AG04450 (cell line): ENCODE data around the gene GBP3. TPM values are rescaled to one million over a fixed set of nuclear protein-coding genes. Genes with fewer than 3 reads are reported as not detected.
"Not testable (repeated sequence)": the region's sequence is repeated elsewhere in the genome, so short reads cannot be mapped to it uniquely, and the experiment has no call there.

Experiments
- CTCF ChIA-PET: fragments of 300-600, 350-600 bp; formaldehyde crosslinking; extraction: SDS; loops from one replicate; lab custom pipeline; 2022; ENCODE audit warnings: antibody characterized with exemption, inconsistent platforms; lab: Charles Lee
- POLR2A ChIA-PET: fragments of 350-600 bp; formaldehyde crosslinking; extraction: SDS; loops from one replicate; lab custom pipeline; 2021; ENCODE audit warnings: antibody characterized with exemption, inconsistent platforms; lab: Yijun Ruan, JAX
- DNase-seq: peaks from one replicate; pipeline ENCODE4 v3.0.0-alpha.2; 2011; ENCODE audit warnings: low read depth, low spot score
- H3K27ac ChIP-seq: one replicate; pipeline ENCODE4 v1.5.1; 2012; ENCODE audit warnings: low read depth, low read length, control low read depth
- H3K27me3 ChIP-seq: one replicate; pipeline ENCODE4 v1.6.0; 2012; ENCODE audit warnings: low read length; ENCODE audit not compliant: control insufficient read depth, insufficient read depth
- H3K4me3 ChIP-seq: 2 replicates; pipeline ENCODE4 v1.5.1; 2011; ENCODE audit warnings: mild to moderate bottlenecking, low read depth, low read length, control low read depth
- H3K9me3 ChIP-seq: 2 replicates; pipeline ENCODE4 v1.5.1; 2012; ENCODE audit warnings: low read length; ENCODE audit not compliant: control insufficient read depth, insufficient read depth
- CTCF ChIP-seq: IDR thresholded peaks from 2 replicates; pipeline ENCODE4 v1.5.1; 2011; ENCODE audit warnings: low read depth, low read length, control low read depth, inconsistent platforms
- polyA plus RNA-seq: library from polyadenylated mRNA; depleted of rRNA; stranded (reverse); fragments of >200 nt; gene quantifications from 2 replicates; pipeline ENCODE4 v1.2.3, GENCODE V29; 2011

GBP3 gene
- polyA plus RNA-seq, 1 experiment: 94.1 TPM

DNA sequence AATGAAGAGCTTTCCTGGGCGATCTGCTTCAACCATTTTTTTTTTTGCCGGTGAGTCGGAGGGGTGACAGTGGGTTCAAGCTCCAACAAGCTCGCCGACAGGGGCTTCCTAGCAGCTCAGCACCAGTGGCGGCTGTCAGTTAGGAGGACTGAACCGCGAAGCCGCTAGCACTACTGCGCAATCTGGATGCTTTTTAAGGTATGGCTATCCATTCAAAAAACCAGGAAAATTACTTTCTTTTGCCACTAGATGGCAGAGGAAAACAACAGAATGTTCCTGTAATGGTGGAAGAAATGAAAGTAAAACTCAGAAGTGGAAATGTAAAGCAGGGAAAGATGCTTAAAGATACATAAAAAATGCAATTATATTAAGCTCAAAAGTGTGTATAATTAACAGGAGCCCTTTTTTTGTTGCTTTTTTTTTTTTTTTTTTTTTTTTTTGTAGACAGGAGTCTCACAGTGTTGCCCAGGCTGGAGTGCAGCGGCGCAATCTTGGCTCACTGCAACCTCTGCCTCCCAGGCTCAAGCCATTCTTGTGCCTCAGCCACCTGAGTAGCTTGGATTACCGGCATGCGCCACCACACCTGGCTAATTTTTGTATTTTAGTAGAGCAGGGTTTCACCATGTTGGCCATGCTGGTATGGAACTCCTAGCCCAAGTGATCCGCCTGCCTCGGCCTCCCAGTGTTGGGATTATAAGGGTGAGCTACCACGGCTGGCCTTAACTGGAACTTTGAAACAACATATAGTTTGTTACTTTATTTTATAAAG, 38.7 kb downstream of the GBP3 start:
- POLR2A ChIA-PET: no interaction called here
- no peak for DNase-seq
- peak overlapping the region; percentile 66 for H3K27ac ChIP-seq

GRCh38 chr1:88982055-88982454, 40.6 kb downstream of the GBP3 start:
- Histone ChIP-seq H3K27ac (no peak overlapping the region), H3K9me3 (no peaks in the 10 kb centered on the region), H3K27me3 (no peaks in the 10 kb centered on the region), H3K4me3 (no peak overlapping the region)
- TF ChIP-seq CTCF: no peak
- ChIA-PET POLR2A (no interaction called here), CTCF (interaction anchor here (1.0 kb wide), 1 partner anchor 472 kb away, joined by 3 read pairs; no protein-coding TSS in a partner anchor)
- no peak for DNase-seq

More for the DNA sequence above, 38.7 kb downstream of the GBP3 start:
- no peaks in the 10 kb centered on the region for H3K9me3 ChIP-seq
- peak; percentile 65 for TF ChIP-seq CTCF
- CTCF ChIA-PET: interaction anchor here (0.6 to 3.6 kb wide), 42 partner anchors 11 to 1821 kb away, joined by 3 to 84 read pairs (median 5); partner anchors contain the start of genes GBP1 and GBP3
- peak overlapping the region; percentile 31; the same call in 1 of the 2 replicates for H3K4me3 ChIP-seq
- no peaks in the 10 kb centered on the region for H3K27me3 ChIP-seq

DNA sequence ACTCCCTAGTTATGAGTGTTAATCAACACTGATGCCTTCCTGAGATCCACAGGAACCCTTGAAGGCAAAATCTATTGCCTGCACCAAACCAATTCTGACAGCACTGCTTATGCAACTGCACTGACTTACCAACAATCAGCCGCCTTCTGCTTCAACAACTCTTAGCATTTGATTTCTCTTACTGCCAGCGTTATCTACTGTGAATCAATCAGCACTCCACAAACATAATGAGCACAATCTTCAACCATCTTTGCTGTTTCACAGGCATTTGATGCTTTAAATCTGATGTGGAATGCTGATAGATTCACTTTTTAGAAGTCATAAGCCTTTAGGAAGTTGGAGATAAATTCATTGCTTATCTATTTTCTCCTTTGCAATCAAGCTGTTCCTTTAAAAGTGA, 41.2 kb downstream of the GBP3 start:
- POLR2A ChIA-PET, H3K27ac ChIP-seq, H3K4me3 ChIP-seq, H3K9me3 ChIP-seq, DNase-seq, H3K27me3 ChIP-seq: not testable (repeated sequence)
- CTCF ChIA-PET: interaction anchor here (1.6 kb wide), 1 partner anchor 377 kb away, joined by 7 read pairs; no protein-coding TSS in a partner anchor

GRCh38 chr1:88980870-88981269, 41.8 kb downstream of the GBP3 start:
- H3K9me3 ChIP-seq: no peaks in the 10 kb centered on the region

GRCh38 chr1:88979749-88980116, 42.9 kb downstream of the GBP3 start:
- no peak for DNase-seq
- H3K4me3 ChIP-seq: no peak overlapping the region
- H3K9me3 ChIP-seq: no peaks in the 10 kb centered on the region
- H3K27me3 ChIP-seq: no peaks in the 10 kb centered on the region
- H3K27ac ChIP-seq: no peak overlapping the region
- ChIA-PET CTCF (interaction anchor here (1.0 kb wide), 1 partner anchor 18 kb away, joined by 6 read pairs; no protein-coding TSS in a partner anchor), POLR2A (no interaction called here)
- TF ChIP-seq CTCF: no peak

More at GRCh38 chr1:88980870-88981269, 41.8 kb downstream of the GBP3 start:
- no peak overlapping the region for H3K4me3 ChIP-seq
- H3K27me3 ChIP-seq: no peaks in the 10 kb centered on the region
- no peak for TF ChIP-seq CTCF
- H3K27ac ChIP-seq: no peak overlapping the region
- POLR2A ChIA-PET: no interaction called here
- CTCF ChIA-PET: interaction anchor here (1.0 to 1.6 kb wide), 2 partner anchors 17 to 378 kb away, joined by 6 to 7 read pairs; no protein-coding TSS in a partner anchor
- DNase-seq: no peak
